T-helper 2 cell (primary cell): ENCODE measurements around the gene AKAP12.
A peak's percentile ranks its signal among the peaks of the same experiment; 100 is the strongest.

Experiments
- DNase-seq, 5 experiments: peaks; one replicate each; pipeline versions ENCODE4 v3.0.0 to v3.0.0-alpha.2; 2012 to 2022
- total RNA-seq, 2 donors: gene quantifications; one replicate each; lab custom pipeline; 2026; lab: John Stamatoyannopoulos, UW

AKAP12 gene
- 15.6 to 17.0 reads per million in 2 donors for total RNA-seq

- DNase-seq: no peak
These were observed at the start of gene AKAP12 for GRCh38 chr6:151239603-151240035. AKAP12 (plus strand) TSS chr6:151239967; CDS start chr6:151240563, 596 bp downstream.

GRCh38 chr6:151191527-151191926, 48.2 kb upstream of the AKAP12 start:
- DNase-seq: no peak

GRCh38 chr6:151196555-151196954, 43.2 kb upstream of the AKAP12 start:
- DNase-seq: no peak

GRCh38 chr6:151197556-151197955, 42.2 kb upstream of the AKAP12 start:
- DNase-seq: no peak

- DNase-seq: no peak
These were observed 39.8 kb upstream of the AKAP12 start for GRCh38 chr6:151199991-151200390.

- no peak for DNase-seq
These were observed 33.8 kb upstream of the AKAP12 start for GRCh38 chr6:151205721-151206600.

- DNase-seq: no peak
These were observed 32.1 kb upstream of the AKAP12 start for GRCh38 chr6:151207674-151208073.

GRCh38 chr6:151209071-151209831, 30.5 kb upstream of the AKAP12 start:
- peak in 1 of 5 experiments; percentile 23 for DNase-seq

GRCh38 chr6:151211075-151211474, 28.7 kb upstream of the AKAP12 start:
- DNase-seq: no peak

GRCh38 chr6:151213352-151213751, 26.4 kb upstream of the AKAP12 start:
- no peak for DNase-seq

- DNase-seq: no peak
These were observed 23.8 kb upstream of the AKAP12 start for GRCh38 chr6:151215999-151216398.

- DNase-seq: no peak
These were observed 23.0 kb upstream of the AKAP12 start for GRCh38 chr6:151216804-151217203.

- no peak for DNase-seq
These were observed 20.6 kb upstream of the AKAP12 start for GRCh38 chr6:151219192-151219591.

GRCh38 chr6:151224076-151224475, 15.7 kb upstream of the AKAP12 start:
- DNase-seq: no peak

GRCh38 chr6:151225919-151226318, 13.8 kb upstream of the AKAP12 start:
- DNase-seq: no peak

GRCh38 chr6:151228788-151229400, 10.9 kb upstream of the AKAP12 start:
- DNase-seq: no peak

- DNase-seq: peak in 1 of 5 experiments; percentile 33
These were observed 10.1 kb upstream of the AKAP12 start for GRCh38 chr6:151229401-151230276.

GRCh38 chr6:151230277-151230577, 9.5 kb upstream of the AKAP12 start:
- DNase-seq: no peak

GRCh38 chr6:151232899-151233298, 6.9 kb upstream of the AKAP12 start:
- no peak for DNase-seq

GRCh38 chr6:151233731-151234130, 6.0 kb upstream of the AKAP12 start:
- DNase-seq: no peak

- no peak for DNase-seq
These were observed 2.9 kb upstream of the AKAP12 start for GRCh38 chr6:151236668-151237401.
